HG03108 (cell line): Measurements from ENCODE around the gene LYVE1.

Experiments
- ATAC-seq: cut with Tn5 transposase; IDR thresholded peaks from one replicate; pipeline ENCODE4 v1.9.1; 2021; ENCODE audit warnings: moderate library complexity; ENCODE audit not compliant: unreplicated experiment

Gene LYVE1

GRCh38 chr11:10526974-10527918 lies 41.2 kb downstream of the LYVE1 start:
- peak; percentile 88 for ATAC-seq

GRCh38 chr11:10524471-10524870 lies 44.0 kb downstream of the LYVE1 start:
- ATAC-seq, result no peak

GRCh38 chr11:10522921-10523320 lies 45.5 kb downstream of the LYVE1 start:
- ATAC-seq, result no peak

- ATAC-seq, result no peak
Measured at GRCh38 chr11:10522276-10522675, 46.2 kb downstream of the LYVE1 start.

- ATAC-seq, result no peak
Measured at GRCh38 chr11:10520562-10520961, 47.9 kb downstream of the LYVE1 start.

- ATAC-seq, result no peak
Measured at GRCh38 chr11:10519630-10520029, 48.8 kb downstream of the LYVE1 start.

- no peak for ATAC-seq
Measured at GRCh38 chr11:10518891-10519290, 49.6 kb downstream of the LYVE1 start.

GRCh38 chr11:10518123-10518522 lies 50.3 kb downstream of the LYVE1 start:
- ATAC-seq, result no peak

- no peak for ATAC-seq
Measured at GRCh38 chr11:10515418-10515817, 53.0 kb downstream of the LYVE1 start.

- ATAC-seq, result no peak
Measured at GRCh38 chr11:10514709-10515108, 53.8 kb downstream of the LYVE1 start.

GRCh38 chr11:10514202-10514601 lies 54.3 kb downstream of the LYVE1 start:
- ATAC-seq, result no peak

GRCh38 chr11:10511181-10511621 lies 57.3 kb downstream of the LYVE1 start:
- ATAC-seq, result no peak
